ENCODE measurements around the gene GALNTL6. TPM values are rescaled to one million over a fixed set of nuclear protein-coding genes. Genes with fewer than 3 reads are reported as not detected.

GALNTL6 gene
- total and polyA plus RNA-seq, 2 donors (not counting 3 experiments of a cell fraction or from before 2014, with no cell fraction given), result not detected

DNA sequence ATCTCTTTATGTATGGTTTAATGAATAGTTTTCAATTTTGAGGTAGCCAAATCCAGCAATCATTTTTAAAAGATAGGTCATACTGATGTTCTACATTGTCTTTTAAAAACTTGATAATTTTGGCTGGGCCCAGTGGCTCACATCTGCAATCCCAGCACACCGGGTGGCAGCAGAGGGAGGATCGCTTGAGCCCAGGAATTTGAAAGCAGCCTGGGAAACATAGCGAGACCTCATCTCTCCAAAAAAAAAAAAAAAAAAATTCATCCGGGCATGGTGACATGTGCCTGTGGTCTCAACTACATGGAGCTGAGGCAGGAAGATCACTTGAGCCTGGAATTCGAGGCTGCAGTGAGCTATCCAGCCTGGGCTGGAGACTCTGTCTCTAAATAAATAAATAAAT lies 419.8 kb downstream of the GALNTL6 start:
- POLR2A ChIA-PET, result no interaction called here
- dilution Hi-C loops (cut with MboI; ENCODE audit: extremely low pct_ligation_motif_present, low sequenced_read_pairs) (no loop called here), intact Hi-C loops (cut with micrococcal nuclease) (no loop called here)
- Histone ChIP-seq H3K27me3 (ENCODE audit: control insufficient read depth in 2 of 2, insufficient read depth in 2 of 2, low read length in 2 of 2) (no peaks in the 10 kb centered on the region), H3K4me3 (replicated peaks in 1 of 3; ENCODE audit: insufficient read depth in 1 of 3, low read depth in 1 of 3, low read length in 3 of 3) (no peak overlapping the region), H3K9me1 (replicated peaks; ENCODE audit: control insufficient read depth, extremely low read depth, insufficient read depth, low read length) (no peaks in the 10 kb centered on the region), H3K27ac (ENCODE audit: insufficient read depth, low read depth, low read length) (no peak overlapping the region), H3K9ac (replicated peaks; ENCODE audit: extremely low read depth, insufficient read depth, low read length) (no peak overlapping the region), H3K79me2 (ENCODE audit: control insufficient read depth, insufficient read depth, low read length) (no peaks in the 10 kb centered on the region), H3K4me2 (ENCODE audit: insufficient read depth, low read length) (no peak overlapping the region), H3K4me1 (ENCODE audit: control insufficient read depth, extremely low read depth, insufficient read depth, low read length) (no peaks in the 10 kb centered on the region), H3K9me3 (replicated peaks; ENCODE audit: control insufficient read depth, insufficient read depth, low read length) (no peaks in the 10 kb centered on the region), H2AFZ (ENCODE audit: low read depth, low read length) (no peak overlapping the region), H3K36me3 (ENCODE audit: control insufficient read depth in 2 of 2, extremely low read depth in 1 of 2, insufficient read depth in 2 of 2, low read length in 2 of 2) (no peaks in the 10 kb centered on the region), H4K20me1 (replicated peaks; ENCODE audit: control insufficient read depth, extremely low read depth, insufficient read depth, low read length) (no peaks in the 10 kb centered on the region)
- no TSS peak for BruUV-seq (replicated peaks)
- CTCF ChIA-PET, result interaction anchor here (0.6 kb wide), 1 partner anchor 580 kb away, joined by 4 read pairs; no protein-coding TSS in a partner anchor
- TF ChIP-seq POLR2AphosphoS5 (IDR thresholded peaks at IDR 0.05; ENCODE audit: insufficient read depth, low read depth, low read length) (no peak), EZH2 (IDR thresholded peaks at IDR 0.05; ENCODE audit: borderline replicate concordance, low read depth, low read length, severe bottlenecking) (no peak), MYC (IDR thresholded peaks at IDR 0.05; ENCODE audit: low read depth, low read length) (no peak), GATA2 (IDR thresholded peaks at IDR 0.05; ENCODE audit: insufficient read depth, insufficient read length, low read depth, low read length) (no peak), POLR2A (IDR thresholded peaks at IDR 0.05; ENCODE audit: low read depth, low read length) (no peak), FOS (IDR thresholded peaks at IDR 0.05; ENCODE audit: borderline replicate concordance, insufficient read depth, low read length) (no peak), JUN (IDR thresholded peaks at IDR 0.05; ENCODE audit: borderline replicate concordance, insufficient read depth, insufficient read length, low read depth) (no peak)
- TF ChIP-seq, protein P1, sequence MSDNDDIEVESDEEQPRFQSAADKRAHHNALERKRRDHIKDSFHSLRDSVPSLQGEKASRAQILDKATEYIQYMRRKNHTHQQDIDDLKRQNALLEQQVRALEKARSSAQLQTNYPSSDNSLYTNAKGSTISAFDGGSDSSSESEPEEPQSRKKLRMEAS (IDR thresholded peaks at IDR 0.05; ENCODE audit: insufficient read depth, insufficient read length), result no peak
- TF ChIP-seq, protein P2, sequence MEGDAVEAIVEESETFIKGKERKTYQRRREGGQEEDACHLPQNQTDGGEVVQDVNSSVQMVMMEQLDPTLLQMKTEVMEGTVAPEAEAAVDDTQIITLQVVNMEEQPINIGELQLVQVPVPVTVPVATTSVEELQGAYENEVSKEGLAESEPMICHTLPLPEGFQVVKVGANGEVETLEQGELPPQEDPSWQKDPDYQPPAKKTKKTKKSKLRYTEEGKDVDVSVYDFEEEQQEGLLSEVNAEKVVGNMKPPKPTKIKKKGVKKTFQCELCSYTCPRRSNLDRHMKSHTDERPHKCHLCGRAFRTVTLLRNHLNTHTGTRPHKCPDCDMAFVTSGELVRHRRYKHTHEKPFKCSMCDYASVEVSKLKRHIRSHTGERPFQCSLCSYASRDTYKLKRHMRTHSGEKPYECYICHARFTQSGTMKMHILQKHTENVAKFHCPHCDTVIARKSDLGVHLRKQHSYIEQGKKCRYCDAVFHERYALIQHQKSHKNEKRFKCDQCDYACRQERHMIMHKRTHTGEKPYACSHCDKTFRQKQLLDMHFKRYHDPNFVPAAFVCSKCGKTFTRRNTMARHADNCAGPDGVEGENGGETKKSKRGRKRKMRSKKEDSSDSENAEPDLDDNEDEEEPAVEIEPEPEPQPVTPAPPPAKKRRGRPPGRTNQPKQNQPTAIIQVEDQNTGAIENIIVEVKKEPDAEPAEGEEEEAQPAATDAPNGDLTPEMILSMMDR (IDR thresholded peaks at IDR 0.05; ENCODE audit: extremely low read depth in 1 of 2, insufficient read depth in 1 of 2, low read depth in 1 of 2, low read length in 2 of 2), result no peak
- no peak for FAIRE-seq
- no peak for DNase-seq (ENCODE audit: low read depth, low spot score)

Measured in endothelial cell of umbilical vein (primary cell).